GM10266 (cell line): ENCODE measurements around the gene KERA.
"Not testable (repeated sequence)": the region's sequence is repeated elsewhere in the genome, so short reads cannot be mapped to it uniquely, and the experiment has no call there.

Experiments used
- DNase-seq: peaks from one replicate; pipeline ENCODE4 v3.0.0; 2012; ENCODE audit errors: extremely low spot score
- CTCF ChIP-seq: IDR thresholded peaks from 2 replicates; pipeline ENCODE4 v1.5.1; 2012; ENCODE audit warnings: mild to moderate bottlenecking, low read depth; ENCODE audit not compliant: control insufficient read depth, insufficient read depth; ENCODE audit errors: missing control alignments

KERA gene

GRCh38 chr12:91091916-91092715 is 34.3 kb upstream of the KERA start:
- no peak for TF ChIP-seq CTCF
- DNase-seq: no peak

- DNase-seq: not testable (repeated sequence)
Observed at GRCh38 chr12:91089953-91090352, 32.1 kb upstream of the KERA start.

GRCh38 chr12:91080041-91080440 is 22.2 kb upstream of the KERA start:
- no peak for TF ChIP-seq CTCF

GRCh38 chr12:91078501-91078900 is 20.7 kb upstream of the KERA start:
- no peak for DNase-seq
- TF ChIP-seq CTCF: no peak

More at GRCh38 chr12:91080041-91080440, 22.2 kb upstream of the KERA start:
- no peak for DNase-seq

- no peak for DNase-seq
- TF ChIP-seq CTCF: no peak
Observed at GRCh38 chr12:91077228-91077954, 19.6 kb upstream of the KERA start.

- no peak for TF ChIP-seq CTCF
- DNase-seq: no peak
Observed at GRCh38 chr12:91074851-91075250, 17.0 kb upstream of the KERA start.

- no peak for TF ChIP-seq CTCF
Observed at GRCh38 chr12:91074154-91074709, 16.4 kb upstream of the KERA start.

More at GRCh38 chr12:91074154-91074709, 16.4 kb upstream of the KERA start:
- DNase-seq: no peak
